ENCODE measurements around the gene TASP1. TPM values are rescaled to one million over a fixed set of nuclear protein-coding genes. Genes with fewer than 3 reads are reported as not detected.

The TASP1 gene
- total and polyA plus RNA-seq, 4 donors, result 2.5 to 10.0 (median 4.7) TPM

DNA sequence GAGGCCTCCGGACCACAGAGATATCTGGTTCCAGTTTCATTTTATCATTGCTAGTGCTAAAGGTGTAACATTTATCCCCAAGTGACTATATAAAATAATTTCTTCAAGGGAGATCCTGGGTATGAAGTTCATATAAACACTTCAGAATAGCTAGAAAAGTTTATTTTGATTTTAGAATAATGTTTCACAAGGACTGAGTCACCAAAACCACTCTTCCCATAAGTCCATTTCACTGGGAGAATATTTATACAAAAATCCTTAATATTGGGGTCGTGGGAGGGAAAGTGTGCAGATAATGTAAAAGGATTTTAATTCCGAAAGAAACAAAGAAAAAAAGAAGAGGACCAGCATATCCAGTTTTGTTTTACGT, 289.5 kb downstream of the TASP1 start (continued):
- TF ChIP-seq, protein P1, sequence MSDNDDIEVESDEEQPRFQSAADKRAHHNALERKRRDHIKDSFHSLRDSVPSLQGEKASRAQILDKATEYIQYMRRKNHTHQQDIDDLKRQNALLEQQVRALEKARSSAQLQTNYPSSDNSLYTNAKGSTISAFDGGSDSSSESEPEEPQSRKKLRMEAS (IDR thresholded peaks at IDR 0.05), result no peak

DNA sequence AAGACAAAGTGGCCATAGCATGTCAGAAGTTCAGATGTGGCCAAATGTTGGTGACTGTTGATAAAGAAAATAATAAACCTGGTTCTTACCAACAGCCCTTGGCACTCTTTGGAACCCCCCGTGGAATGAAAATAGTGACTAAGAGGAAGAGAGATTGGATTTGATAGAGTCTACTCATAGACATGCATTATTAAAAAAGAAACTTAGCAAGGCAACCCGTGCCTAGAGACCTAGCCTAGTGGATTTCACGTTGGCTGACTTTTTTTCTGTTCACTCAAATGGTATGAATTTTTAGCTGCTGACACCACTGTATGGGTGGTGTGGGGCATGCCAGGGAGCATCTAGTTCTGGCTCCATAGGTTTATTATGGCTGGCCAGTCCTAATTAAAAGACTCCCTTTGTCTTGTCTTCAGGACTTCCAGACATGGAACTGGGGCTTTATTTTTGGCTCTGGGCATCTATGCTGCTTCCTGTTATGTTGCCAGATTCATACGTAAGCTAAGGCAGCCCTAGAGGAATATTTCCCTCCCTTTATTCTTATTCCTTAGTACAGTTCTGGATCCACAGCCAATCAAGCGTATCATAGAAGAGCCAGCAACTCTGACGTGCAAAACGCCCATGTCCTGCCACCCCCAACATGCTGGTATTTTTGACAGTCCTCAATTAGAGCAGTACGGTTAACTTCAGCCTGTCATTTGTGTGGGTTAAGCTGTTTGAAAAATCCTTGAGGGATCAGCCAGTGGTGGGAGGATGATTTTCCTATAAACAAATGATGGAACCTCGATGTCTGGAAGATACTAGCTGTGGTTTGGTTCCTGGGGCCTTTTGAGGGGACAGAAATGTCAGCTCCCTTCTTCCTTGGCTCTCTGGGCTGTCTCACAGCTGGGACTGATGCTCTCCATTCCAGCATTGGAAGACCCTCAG, 290.2 kb downstream of the TASP1 start:
- Histone ChIP-seq H3K4me3 (ENCODE audit: low read depth in 1 of 3, low read length in 3 of 3) (no peak overlapping the region), H3K27ac (ENCODE audit: low read depth in 1 of 2, low read length in 2 of 2) (no peak overlapping the region), H3K9me3 (ENCODE audit: control insufficient read depth in 4 of 4, low read length in 3 of 4) (no peaks in the 10 kb centered on the region), H3K27me3 (ENCODE audit: control insufficient read depth in 4 of 4, insufficient read depth in 4 of 4, low read length in 3 of 4) (no peaks in the 10 kb centered on the region), H3K36me3 (ENCODE audit: control insufficient read depth in 4 of 4, insufficient read depth in 3 of 4, low read depth in 1 of 4, low read length in 3 of 4) (no peaks in the 10 kb centered on the region), H3K9ac (ENCODE audit: low read depth in 1 of 2, low read length in 2 of 2) (no peak overlapping the region), H3K4me1 (ENCODE audit: control insufficient read depth in 4 of 4, insufficient read depth in 4 of 4, low read length in 3 of 4) (no peaks in the 10 kb centered on the region)
- TF ChIP-seq YY1 (IDR thresholded peaks at IDR 0.05) (no peak), HNF4A (conservative IDR thresholded peaks at IDR 0.05) (no peak)
- 86% methylated on average over 9 of the region's 9 CpGs for WGBS
- no peak for DNase-seq (ENCODE audit: low spot score)

DNA sequence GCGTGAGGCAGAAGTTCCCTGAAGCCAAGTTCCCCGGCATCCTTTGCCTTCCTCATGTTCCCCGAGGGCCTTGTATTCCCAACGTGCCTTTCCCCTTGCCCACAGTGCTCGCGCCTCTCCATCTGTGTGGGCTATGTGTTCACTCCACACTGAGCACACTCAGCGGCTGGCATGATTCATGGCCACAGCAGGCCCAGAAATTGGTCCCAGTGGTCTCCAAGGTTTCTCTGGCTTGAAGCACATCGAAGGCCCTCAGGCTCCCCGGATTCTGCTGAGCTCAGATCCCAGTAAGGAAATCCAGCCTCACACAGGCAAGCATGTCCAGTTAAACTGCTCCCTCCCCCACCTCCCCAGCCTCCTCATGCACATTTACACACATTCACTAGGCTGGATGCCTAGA, 294.1 kb downstream of the TASP1 start:
- TF ChIP-seq FOXA1 (IDR thresholded peaks at IDR 0.05), result no peak
- no peak for TF ChIP-seq FOXA2 (IDR thresholded peaks at IDR 0.05)
- TF ChIP-seq, protein P2, sequence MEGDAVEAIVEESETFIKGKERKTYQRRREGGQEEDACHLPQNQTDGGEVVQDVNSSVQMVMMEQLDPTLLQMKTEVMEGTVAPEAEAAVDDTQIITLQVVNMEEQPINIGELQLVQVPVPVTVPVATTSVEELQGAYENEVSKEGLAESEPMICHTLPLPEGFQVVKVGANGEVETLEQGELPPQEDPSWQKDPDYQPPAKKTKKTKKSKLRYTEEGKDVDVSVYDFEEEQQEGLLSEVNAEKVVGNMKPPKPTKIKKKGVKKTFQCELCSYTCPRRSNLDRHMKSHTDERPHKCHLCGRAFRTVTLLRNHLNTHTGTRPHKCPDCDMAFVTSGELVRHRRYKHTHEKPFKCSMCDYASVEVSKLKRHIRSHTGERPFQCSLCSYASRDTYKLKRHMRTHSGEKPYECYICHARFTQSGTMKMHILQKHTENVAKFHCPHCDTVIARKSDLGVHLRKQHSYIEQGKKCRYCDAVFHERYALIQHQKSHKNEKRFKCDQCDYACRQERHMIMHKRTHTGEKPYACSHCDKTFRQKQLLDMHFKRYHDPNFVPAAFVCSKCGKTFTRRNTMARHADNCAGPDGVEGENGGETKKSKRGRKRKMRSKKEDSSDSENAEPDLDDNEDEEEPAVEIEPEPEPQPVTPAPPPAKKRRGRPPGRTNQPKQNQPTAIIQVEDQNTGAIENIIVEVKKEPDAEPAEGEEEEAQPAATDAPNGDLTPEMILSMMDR (IDR thresholded peaks at IDR 0.05; ENCODE audit: low read depth, low read length, missing input control), result no peak
- TF ChIP-seq, protein P1 (IDR thresholded peaks at IDR 0.05), result no peak
- TF ChIP-seq RAD21 (IDR thresholded peaks at IDR 0.05), result no peak
- no peak for TF ChIP-seq RXRA (IDR thresholded peaks at IDR 0.05)
- no peak for TF ChIP-seq EGR1 (IDR thresholded peaks at IDR 0.05; ENCODE audit: low read depth in 2 of 2)
- TF ChIP-seq, protein P3, sequence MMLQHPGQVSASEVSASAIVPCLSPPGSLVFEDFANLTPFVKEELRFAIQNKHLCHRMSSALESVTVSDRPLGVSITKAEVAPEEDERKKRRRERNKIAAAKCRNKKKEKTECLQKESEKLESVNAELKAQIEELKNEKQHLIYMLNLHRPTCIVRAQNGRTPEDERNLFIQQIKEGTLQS (IDR thresholded peaks at IDR 0.05), result no peak
- no peak for TF ChIP-seq TAF1 (conservative IDR thresholded peaks at IDR 0.05)
- 93% methylated on average over 9 of the region's 9 CpGs for WGBS
- Histone ChIP-seq H3K27me3 (ENCODE audit: control insufficient read depth in 4 of 4, insufficient read depth in 4 of 4, low read length in 3 of 4) (no peaks in the 10 kb centered on the region), H3K4me1 (ENCODE audit: control insufficient read depth in 4 of 4, insufficient read depth in 4 of 4, low read length in 3 of 4) (no peaks in the 10 kb centered on the region), H3K9me3 (ENCODE audit: control insufficient read depth in 4 of 4, low read length in 3 of 4) (no peaks in the 10 kb centered on the region), H3K27ac (ENCODE audit: low read depth in 1 of 2, low read length in 2 of 2) (no peak overlapping the region), H3K36me3 (ENCODE audit: control insufficient read depth in 4 of 4, insufficient read depth in 3 of 4, low read depth in 1 of 4, low read length in 3 of 4) (no peaks in the 10 kb centered on the region), H3K4me3 (ENCODE audit: low read depth in 1 of 3, low read length in 3 of 3) (no peak overlapping the region), H3K9ac (ENCODE audit: low read depth in 1 of 2, low read length in 2 of 2) (no peak overlapping the region)
- no peak for DNase-seq (ENCODE audit: low spot score)

DNA sequence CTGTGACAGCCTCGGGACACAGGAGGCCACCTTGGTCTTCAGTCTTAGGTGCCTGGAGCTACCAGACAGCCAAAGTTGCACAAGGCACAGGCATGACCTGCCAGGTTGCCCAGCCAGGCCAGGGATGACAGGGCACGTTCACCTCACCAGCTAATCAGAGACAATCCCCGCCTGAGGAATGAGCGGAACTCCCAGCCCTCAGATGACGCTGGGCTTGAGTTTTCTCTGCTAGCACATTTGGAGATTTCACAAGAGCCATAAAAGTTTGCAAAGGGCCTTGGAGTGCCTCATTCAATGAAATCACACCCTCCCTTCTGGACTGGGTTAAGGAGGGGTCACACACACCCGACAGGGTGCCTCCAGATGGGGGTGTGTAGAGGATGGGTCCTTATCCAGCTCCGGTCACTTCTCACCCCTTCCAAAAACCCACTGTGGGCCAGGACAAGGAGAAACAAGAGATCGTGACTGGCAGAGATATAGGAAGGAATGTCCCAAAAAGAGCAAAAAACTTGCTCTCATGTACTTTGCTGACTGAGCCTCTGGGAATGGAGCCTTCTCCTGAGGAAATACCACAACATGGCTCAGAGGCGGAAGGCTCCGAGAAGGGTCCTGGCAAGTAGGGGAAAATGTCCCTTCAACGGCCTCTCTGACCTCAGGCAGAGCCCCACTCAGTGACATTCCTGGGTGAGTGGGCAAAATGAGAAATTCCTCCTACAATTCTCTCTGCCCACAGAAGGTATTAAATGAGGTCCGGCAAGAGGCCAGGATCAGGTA, 296.1 kb downstream of the TASP1 start:
- Histone ChIP-seq H3K9me3 (ENCODE audit: control insufficient read depth in 4 of 4, low read length in 3 of 4) (no peaks in the 10 kb centered on the region), H3K4me1 (ENCODE audit: control insufficient read depth in 4 of 4, insufficient read depth in 4 of 4, low read length in 3 of 4) (no peaks in the 10 kb centered on the region), H3K4me3 (ENCODE audit: low read depth in 1 of 3, low read length in 3 of 3) (no peak overlapping the region), H3K27ac (ENCODE audit: low read depth in 1 of 2, low read length in 2 of 2) (no peak overlapping the region), H3K36me3 (ENCODE audit: control insufficient read depth in 4 of 4, insufficient read depth in 3 of 4, low read depth in 1 of 4, low read length in 3 of 4) (no peaks in the 10 kb centered on the region), H3K9ac (ENCODE audit: low read depth in 1 of 2, low read length in 2 of 2) (no peak overlapping the region), H3K27me3 (ENCODE audit: control insufficient read depth in 4 of 4, insufficient read depth in 4 of 4, low read length in 3 of 4) (no peaks in the 10 kb centered on the region)
- 90% methylated on average over 12 of the region's 12 CpGs for WGBS
- no peak for DNase-seq (ENCODE audit: low spot score)
- TF ChIP-seq, protein P3 (IDR thresholded peaks at IDR 0.05), result no peak
- TF ChIP-seq, protein P4, sequence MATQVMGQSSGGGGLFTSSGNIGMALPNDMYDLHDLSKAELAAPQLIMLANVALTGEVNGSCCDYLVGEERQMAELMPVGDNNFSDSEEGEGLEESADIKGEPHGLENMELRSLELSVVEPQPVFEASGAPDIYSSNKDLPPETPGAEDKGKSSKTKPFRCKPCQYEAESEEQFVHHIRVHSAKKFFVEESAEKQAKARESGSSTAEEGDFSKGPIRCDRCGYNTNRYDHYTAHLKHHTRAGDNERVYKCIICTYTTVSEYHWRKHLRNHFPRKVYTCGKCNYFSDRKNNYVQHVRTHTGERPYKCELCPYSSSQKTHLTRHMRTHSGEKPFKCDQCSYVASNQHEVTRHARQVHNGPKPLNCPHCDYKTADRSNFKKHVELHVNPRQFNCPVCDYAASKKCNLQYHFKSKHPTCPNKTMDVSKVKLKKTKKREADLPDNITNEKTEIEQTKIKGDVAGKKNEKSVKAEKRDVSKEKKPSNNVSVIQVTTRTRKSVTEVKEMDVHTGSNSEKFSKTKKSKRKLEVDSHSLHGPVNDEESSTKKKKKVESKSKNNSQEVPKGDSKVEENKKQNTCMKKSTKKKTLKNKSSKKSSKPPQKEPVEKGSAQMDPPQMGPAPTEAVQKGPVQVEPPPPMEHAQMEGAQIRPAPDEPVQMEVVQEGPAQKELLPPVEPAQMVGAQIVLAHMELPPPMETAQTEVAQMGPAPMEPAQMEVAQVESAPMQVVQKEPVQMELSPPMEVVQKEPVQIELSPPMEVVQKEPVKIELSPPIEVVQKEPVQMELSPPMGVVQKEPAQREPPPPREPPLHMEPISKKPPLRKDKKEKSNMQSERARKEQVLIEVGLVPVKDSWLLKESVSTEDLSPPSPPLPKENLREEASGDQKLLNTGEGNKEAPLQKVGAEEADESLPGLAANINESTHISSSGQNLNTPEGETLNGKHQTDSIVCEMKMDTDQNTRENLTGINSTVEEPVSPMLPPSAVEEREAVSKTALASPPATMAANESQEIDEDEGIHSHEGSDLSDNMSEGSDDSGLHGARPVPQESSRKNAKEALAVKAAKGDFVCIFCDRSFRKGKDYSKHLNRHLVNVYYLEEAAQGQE (IDR thresholded peaks at IDR 0.05), result no peak
- TF ChIP-seq RXRA (IDR thresholded peaks at IDR 0.05), result no peak
- TF ChIP-seq HNF4G (IDR thresholded peaks at IDR 0.05), result no peak
- TF ChIP-seq YY1 (IDR thresholded peaks at IDR 0.05), result no peak
- TF ChIP-seq RAD21 (IDR thresholded peaks at IDR 0.05), result no peak
- TF ChIP-seq, protein P1 (IDR thresholded peaks at IDR 0.05), result no peak
- TF ChIP-seq FOXA1 (IDR thresholded peaks at IDR 0.05), result no peak
- no peak for TF ChIP-seq JUND (IDR thresholded peaks at IDR 0.05)
- TF ChIP-seq HNF4A (conservative IDR thresholded peaks at IDR 0.05), result no peak
- TF ChIP-seq GABPA (IDR thresholded peaks at IDR 0.05 in 1 of 2, conservative IDR thresholded peaks at IDR 0.05 in 1 of 2), result no peak
- no peak for TF ChIP-seq EGR1 (IDR thresholded peaks at IDR 0.05; ENCODE audit: low read depth in 2 of 2)
- TF ChIP-seq FOXA2 (IDR thresholded peaks at IDR 0.05), result no peak
